ENCODE measurements around the gene CRIM1.

DNA sequence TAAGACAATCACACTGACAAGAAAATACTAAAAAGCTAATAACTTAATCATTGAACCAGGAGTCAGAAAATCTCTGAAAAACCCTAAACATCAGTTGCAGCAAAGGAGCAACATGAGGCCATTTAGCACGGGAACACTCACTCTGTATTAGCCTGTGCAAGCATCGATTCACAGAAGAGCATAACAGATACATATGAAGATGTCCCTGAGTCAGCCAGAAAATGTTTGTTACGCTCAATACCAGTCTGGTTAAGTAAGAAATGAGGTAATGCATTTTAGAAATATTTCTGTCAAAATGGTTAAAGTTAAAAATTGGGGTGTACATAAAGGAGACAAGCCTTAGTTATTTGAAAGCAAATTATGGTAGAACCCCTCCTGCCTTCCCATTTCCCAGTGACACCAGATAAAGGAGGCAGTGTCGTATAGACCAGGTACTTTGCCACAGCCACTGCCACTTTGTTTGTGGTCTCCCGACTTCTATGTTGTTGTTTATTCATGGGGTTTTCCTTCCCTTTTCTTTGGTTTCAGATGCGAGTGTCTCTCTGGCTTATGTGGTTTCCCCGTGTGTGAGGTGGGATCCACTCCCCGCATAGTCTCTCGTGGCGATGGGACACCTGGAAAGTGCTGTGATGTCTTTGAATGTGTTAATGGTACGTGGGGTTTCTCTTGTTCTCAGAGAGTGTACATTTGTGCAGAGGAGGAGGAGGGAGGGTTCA is 108.6 kb downstream of the CRIM1 start:
- TF ChIP-seq, protein P1, sequence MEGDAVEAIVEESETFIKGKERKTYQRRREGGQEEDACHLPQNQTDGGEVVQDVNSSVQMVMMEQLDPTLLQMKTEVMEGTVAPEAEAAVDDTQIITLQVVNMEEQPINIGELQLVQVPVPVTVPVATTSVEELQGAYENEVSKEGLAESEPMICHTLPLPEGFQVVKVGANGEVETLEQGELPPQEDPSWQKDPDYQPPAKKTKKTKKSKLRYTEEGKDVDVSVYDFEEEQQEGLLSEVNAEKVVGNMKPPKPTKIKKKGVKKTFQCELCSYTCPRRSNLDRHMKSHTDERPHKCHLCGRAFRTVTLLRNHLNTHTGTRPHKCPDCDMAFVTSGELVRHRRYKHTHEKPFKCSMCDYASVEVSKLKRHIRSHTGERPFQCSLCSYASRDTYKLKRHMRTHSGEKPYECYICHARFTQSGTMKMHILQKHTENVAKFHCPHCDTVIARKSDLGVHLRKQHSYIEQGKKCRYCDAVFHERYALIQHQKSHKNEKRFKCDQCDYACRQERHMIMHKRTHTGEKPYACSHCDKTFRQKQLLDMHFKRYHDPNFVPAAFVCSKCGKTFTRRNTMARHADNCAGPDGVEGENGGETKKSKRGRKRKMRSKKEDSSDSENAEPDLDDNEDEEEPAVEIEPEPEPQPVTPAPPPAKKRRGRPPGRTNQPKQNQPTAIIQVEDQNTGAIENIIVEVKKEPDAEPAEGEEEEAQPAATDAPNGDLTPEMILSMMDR (IDR thresholded peaks at IDR 0.05): no peak
- no peak for TF ChIP-seq POLR2A (IDR thresholded peaks at IDR 0.05)

All from tibial nerve (tissue), 3 donors.